ENCODE measurements around the gene KLHL12. TPM values are rescaled to one million over a fixed set of nuclear protein-coding genes. Genes with fewer than 3 reads are reported as not detected.

KLHL12 gene
- total RNA-seq, 1 experiment from 2014 or later, result 29.6 TPM

DNA sequence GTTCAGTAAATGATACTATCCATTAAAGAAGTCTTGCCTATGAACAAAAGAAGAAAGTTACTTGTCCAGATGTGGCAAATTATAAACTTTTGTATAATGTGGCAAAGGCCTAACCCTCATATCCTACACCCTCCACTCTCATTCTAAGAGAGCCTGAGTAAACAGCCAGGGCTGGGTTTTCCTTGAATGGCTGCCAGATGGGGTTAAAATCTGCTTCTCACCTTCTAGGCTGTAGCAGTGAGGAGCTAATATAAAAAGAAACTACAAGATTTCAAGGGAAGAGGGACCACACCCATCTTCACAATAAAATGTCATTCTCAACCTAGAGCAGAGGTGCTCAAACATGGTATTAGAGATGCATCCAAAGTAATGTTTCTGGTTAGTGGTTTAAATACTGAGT, 47.0 kb downstream of the KLHL12 start:
- no peak for DNase-seq
- peaks cover 4% of the 10 kb centered on the region; the same call in 1 of the 2 replicates for H3F3A ChIP-seq (ENCODE audit: insufficient read depth, low read depth)
- no TSS peak for BruUV-seq (replicated peaks)
- no peaks in the 10 kb centered on the region for H3K9me3 ChIP-seq (ENCODE audit: insufficient read depth, low read depth)
- H3K27ac ChIP-seq, result no peak overlapping the region
- TF ChIP-seq, protein P1, sequence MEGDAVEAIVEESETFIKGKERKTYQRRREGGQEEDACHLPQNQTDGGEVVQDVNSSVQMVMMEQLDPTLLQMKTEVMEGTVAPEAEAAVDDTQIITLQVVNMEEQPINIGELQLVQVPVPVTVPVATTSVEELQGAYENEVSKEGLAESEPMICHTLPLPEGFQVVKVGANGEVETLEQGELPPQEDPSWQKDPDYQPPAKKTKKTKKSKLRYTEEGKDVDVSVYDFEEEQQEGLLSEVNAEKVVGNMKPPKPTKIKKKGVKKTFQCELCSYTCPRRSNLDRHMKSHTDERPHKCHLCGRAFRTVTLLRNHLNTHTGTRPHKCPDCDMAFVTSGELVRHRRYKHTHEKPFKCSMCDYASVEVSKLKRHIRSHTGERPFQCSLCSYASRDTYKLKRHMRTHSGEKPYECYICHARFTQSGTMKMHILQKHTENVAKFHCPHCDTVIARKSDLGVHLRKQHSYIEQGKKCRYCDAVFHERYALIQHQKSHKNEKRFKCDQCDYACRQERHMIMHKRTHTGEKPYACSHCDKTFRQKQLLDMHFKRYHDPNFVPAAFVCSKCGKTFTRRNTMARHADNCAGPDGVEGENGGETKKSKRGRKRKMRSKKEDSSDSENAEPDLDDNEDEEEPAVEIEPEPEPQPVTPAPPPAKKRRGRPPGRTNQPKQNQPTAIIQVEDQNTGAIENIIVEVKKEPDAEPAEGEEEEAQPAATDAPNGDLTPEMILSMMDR (conservative IDR thresholded peaks at IDR 0.05), result no peak
- TF ChIP-seq EZH2 (IDR thresholded peaks at IDR 0.05; ENCODE audit: low read depth), result no peak
- H3K36me3 ChIP-seq (ENCODE audit: low read depth), result peaks cover 5% of the 10 kb centered on the region; the same call in 1 of the 2 replicates
- intact Hi-C loops (cut with micrococcal nuclease; ENCODE audit: unreplicated experiment), result no loop called here
- peaks cover under 1% of the 10 kb centered on the region; the same call in 1 of the 2 replicates for H3K79me2 ChIP-seq (ENCODE audit: low read depth)
- no peak overlapping the region for H3K4me2 ChIP-seq
- H4K20me1 ChIP-seq (ENCODE audit: insufficient read depth), result peaks cover 8% of the 10 kb centered on the region
- no peak overlapping the region for H3K4me3 ChIP-seq
- ChIA-PET POLR2A (ENCODE audit: unreplicated experiment) (interaction anchor here (0.8 kb wide), 1 partner anchor 231 kb away, joined by 13 read pairs; no protein-coding TSS in a partner anchor), CTCF (no interaction called here)
- no peaks in the 10 kb centered on the region for H3K27me3 ChIP-seq (ENCODE audit: insufficient read depth, low read depth)
- H3K9me2 ChIP-seq (ENCODE audit: insufficient read depth), result no peaks in the 10 kb centered on the region
- H2AFZ ChIP-seq, result no peak overlapping the region
- H3K4me1 ChIP-seq (replicated peaks; ENCODE audit: insufficient read depth), result no peaks in the 10 kb centered on the region

DNA sequence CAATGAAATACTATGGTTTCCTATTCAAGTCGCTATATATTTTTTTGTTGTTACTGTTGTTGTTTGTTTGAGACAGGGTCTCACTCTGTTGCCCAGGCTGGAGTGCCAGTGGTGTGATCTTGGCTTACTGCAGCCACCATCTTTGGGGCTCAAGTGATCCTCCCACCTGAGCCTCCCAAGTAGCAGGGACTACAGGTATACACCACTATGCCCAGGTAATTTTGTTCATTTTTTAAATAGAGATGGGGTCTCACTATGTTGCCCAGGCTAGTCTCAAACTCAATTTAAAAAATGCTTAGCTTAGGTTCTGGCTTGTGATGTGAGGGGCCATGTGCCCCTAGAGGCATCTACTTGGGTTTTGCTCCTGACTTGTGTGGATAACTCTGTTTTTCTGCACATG, 47.9 kb downstream of the KLHL12 start:
- TF ChIP-seq, protein P1 (conservative IDR thresholded peaks at IDR 0.05), result no peak
- no peaks in the 10 kb centered on the region for H3K27me3 ChIP-seq (ENCODE audit: insufficient read depth, low read depth)
- peaks cover 5% of the 10 kb centered on the region; the same call in 1 of the 2 replicates for H4K20me1 ChIP-seq (ENCODE audit: insufficient read depth)
- H3K79me2 ChIP-seq (ENCODE audit: low read depth), result no peaks in the 10 kb centered on the region
- no peak for DNase-seq
- intact Hi-C loops (cut with micrococcal nuclease; ENCODE audit: unreplicated experiment), result no loop called here
- H3K4me1 ChIP-seq (replicated peaks; ENCODE audit: insufficient read depth), result no peaks in the 10 kb centered on the region
- no peak overlapping the region for H3K4me2 ChIP-seq
- peaks cover 5% of the 10 kb centered on the region; the same call in 1 of the 2 replicates for H3K36me3 ChIP-seq (ENCODE audit: low read depth)
- H2AFZ ChIP-seq, result no peak overlapping the region
- ChIA-PET POLR2A (ENCODE audit: unreplicated experiment) (no interaction called here), CTCF (no interaction called here)
- peaks cover 4% of the 10 kb centered on the region; the same call in 1 of the 2 replicates for H3F3A ChIP-seq (ENCODE audit: insufficient read depth, low read depth)
- BruUV-seq (replicated peaks), result no TSS peak
- no peaks in the 10 kb centered on the region for H3K9me2 ChIP-seq (ENCODE audit: insufficient read depth)
- no peaks in the 10 kb centered on the region for H3K9me3 ChIP-seq (ENCODE audit: insufficient read depth, low read depth)
- no peak overlapping the region for H3K27ac ChIP-seq
- no peak overlapping the region for H3K4me3 ChIP-seq

DNA sequence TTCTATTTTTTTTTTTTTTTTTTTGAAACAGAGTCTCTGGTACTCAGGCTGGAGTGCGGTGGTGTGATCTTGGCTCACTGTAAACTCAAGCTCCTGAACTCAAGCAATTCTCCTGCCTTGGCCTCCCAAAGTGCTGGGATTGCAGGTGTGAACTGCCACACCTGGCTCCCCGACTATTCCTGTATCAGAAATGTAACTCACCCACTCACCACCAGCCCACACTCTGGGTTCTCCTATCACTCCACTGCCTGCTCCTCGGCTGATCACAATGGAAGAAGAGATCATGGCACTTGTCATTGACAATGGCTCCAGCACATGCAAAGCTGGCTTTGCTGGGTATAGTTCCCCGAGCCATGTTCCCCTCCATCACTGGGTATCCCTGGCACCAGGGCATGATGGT, 54.0 kb downstream of the KLHL12 start:
- no peaks in the 10 kb centered on the region for H4K20me1 ChIP-seq (ENCODE audit: insufficient read depth)
- ChIA-PET POLR2A (ENCODE audit: unreplicated experiment) (interaction anchor here (0.5 to 0.6 kb wide), 3 partner anchors 12 to 70 kb away, joined by 3 to 36 read pairs (median 4); no protein-coding TSS in a partner anchor), CTCF (no interaction called here)
- no peak overlapping the region for H3K27ac ChIP-seq
- no peak overlapping the region for H2AFZ ChIP-seq
- intact Hi-C loops (cut with micrococcal nuclease; ENCODE audit: unreplicated experiment), result no loop called here
- TF ChIP-seq, protein P1 (conservative IDR thresholded peaks at IDR 0.05), result no peak
- TF ChIP-seq EZH2 (IDR thresholded peaks at IDR 0.05; ENCODE audit: low read depth), result no peak
- no peaks in the 10 kb centered on the region for H3K27me3 ChIP-seq (ENCODE audit: insufficient read depth, low read depth)
- 0 out of 2 replicates have a peak, but pooled peaks cover 4% of the 10 kb centered on the region for H3F3A ChIP-seq (ENCODE audit: insufficient read depth, low read depth)
- H3K9me2 ChIP-seq (ENCODE audit: insufficient read depth), result no peaks in the 10 kb centered on the region
- H3K4me2 ChIP-seq, result no peak overlapping the region
- no peak for DNase-seq
- no peaks in the 10 kb centered on the region for H3K36me3 ChIP-seq (ENCODE audit: low read depth)
- no peaks in the 10 kb centered on the region for H3K9me3 ChIP-seq (ENCODE audit: insufficient read depth, low read depth)
- no peaks in the 10 kb centered on the region; the same call in 1 of the 2 replicates for H3K4me1 ChIP-seq (replicated peaks; ENCODE audit: insufficient read depth)
- H3K4me3 ChIP-seq, result no peak overlapping the region
- H3K79me2 ChIP-seq (ENCODE audit: low read depth), result no peaks in the 10 kb centered on the region
- BruUV-seq (replicated peaks), result no TSS peak

Measured in PC-9 (cell line).